ACHN (cell line): Measurements from ENCODE around the gene ZNF593.

ENCODE experiments used
- DNase-seq: peaks from one replicate; pipeline ENCODE4 v3.0.0-alpha.2; 2015
- in situ Hi-C: cut with HindIII; loops from 2 replicates; pipeline ENCODE4 v1.10.0; 2017; ENCODE audit warnings: low sequenced_read_pairs, low pct_ligation_motif_present, low pct_unique_long_range_greater_than_20kb

Gene ZNF593

GRCh38 chr1:26190373-26190987, 20.8 kb downstream of the ZNF593 start, which contains the start of gene CATSPER4:
TSS of gene CATSPER4 (plus strand) at chr1:26190602. CDS start at chr1:26190628, 26 bp downstream.
- no peak for DNase-seq
- in situ Hi-C loops, result no loop called here

- no peak for DNase-seq
- in situ Hi-C loops, result no loop called here
Observed at GRCh38 chr1:26191739-26192138, 22.0 kb downstream of the ZNF593 start.

- DNase-seq, result no peak
- in situ Hi-C loops, result no loop called here
Observed at GRCh38 chr1:26195805-26196204, 26.1 kb downstream of the ZNF593 start.

GRCh38 chr1:26197301-26197700, 27.6 kb downstream of the ZNF593 start:
- in situ Hi-C loops, result no loop called here
- no peak for DNase-seq

DNA sequence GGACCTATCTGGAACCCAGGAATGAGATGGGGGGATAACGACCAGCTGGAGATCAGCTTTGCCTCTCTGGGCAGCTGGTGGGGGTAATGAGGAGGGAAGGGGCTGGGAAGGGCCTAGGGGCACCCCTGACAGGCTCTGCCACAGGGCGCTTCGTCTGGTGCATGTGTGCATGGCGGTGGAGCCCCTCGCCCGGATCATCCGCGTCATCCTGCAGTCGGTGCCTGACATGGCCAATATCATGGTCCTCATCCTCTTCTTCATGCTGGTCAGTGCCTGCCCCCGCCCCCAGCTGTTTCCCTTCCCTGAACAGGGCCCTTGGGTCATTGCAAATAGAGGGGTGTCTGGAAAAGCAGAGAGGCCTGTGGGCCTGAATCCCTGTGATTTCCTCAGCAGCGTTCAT, 28.1 kb downstream of the ZNF593 start:
- in situ Hi-C loops, result no loop called here
- no peak for DNase-seq

DNA sequence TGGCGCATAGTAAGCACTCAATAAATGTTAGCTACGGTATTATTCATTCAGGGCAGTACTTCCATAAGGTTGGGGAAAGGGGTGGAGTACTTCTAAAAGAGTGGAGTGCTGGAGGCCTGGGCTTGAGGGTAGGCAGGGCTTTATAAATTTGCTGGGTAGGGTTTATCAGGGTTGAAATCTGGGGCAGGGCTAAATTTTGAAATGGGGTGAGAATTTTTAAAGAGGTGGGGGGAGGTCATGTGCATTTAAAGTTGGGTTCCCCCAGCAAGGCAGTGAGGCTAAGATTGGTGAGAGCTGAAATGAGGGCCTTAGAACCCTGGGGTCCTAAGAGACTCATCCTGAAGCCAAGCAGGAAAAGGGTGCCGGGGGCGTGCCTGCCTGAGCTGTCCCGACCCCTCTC, 30.7 kb downstream of the ZNF593 start:
- in situ Hi-C loops, result no loop called here
- no peak for DNase-seq

GRCh38 chr1:26203642-26204318, 34.1 kb downstream of the ZNF593 start:
- in situ Hi-C loops, result no loop called here
- no peak for DNase-seq

- no peak for DNase-seq
- in situ Hi-C loops, result no loop called here
Observed at GRCh38 chr1:26210147-26210870, 40.6 kb downstream of the ZNF593 start.

- DNase-seq, result no peak
- in situ Hi-C loops, result no loop called here
Observed at GRCh38 chr1:26212726-26213125, 43.0 kb downstream of the ZNF593 start.

- in situ Hi-C loops, result no loop called here
- no peak for DNase-seq
Observed at GRCh38 chr1:26213335-26213905, 43.7 kb downstream of the ZNF593 start.

GRCh38 chr1:26215246-26215645, 45.5 kb downstream of the ZNF593 start:
- DNase-seq, result no peak
- in situ Hi-C loops, result no loop called here

DNA sequence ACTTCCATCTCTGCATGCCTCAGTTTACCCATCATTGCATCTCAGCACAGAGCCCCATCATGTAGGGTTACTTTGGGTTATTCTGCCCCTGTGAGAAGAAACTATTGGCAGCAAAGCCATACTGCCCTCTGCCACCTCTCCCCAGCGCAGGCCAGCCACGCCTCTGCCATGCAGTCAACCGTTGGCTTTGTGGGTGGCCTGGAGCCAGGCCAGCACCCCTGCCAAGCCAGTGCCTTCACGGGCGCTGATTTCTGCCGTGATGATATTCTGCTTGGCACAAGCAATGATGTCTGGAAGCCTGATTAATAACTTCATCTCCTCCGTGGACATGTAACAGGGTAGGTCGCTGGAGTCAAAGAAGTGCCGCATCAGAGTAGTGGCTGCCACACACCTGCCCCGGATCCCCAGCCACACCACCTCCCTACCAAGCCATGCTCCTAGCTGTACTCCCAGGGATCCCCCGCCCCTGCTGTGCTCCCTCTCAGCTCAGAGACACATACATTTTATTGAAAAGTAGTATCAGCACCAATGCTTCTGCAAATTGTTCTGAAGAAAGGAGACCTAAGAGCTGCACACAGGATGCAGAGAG, 49.3 kb downstream of the ZNF593 start:
- DNase-seq, result peak; percentile 88
- in situ Hi-C loops, result no loop called here
